Smooth muscle cell (in vitro differentiated cells): Measurements from ENCODE around the gene PRKG1. TPM values are rescaled to one million over a fixed set of nuclear protein-coding genes. Genes with fewer than 3 reads are reported as not detected.

Source experiments
- DNase-seq: peaks from one replicate; lab custom pipeline; 2025; ENCODE audit not compliant: unreplicated experiment; lab: John Stamatoyannopoulos, UW
- H2AFZ ChIP-seq: fragments of 200-600 bp; sonication (generic); 2 replicates; pipeline ENCODE4 v1.6.0; 2016; ENCODE audit warnings: antibody characterized with exemption, low read depth, mild to moderate bottlenecking
- H3F3A ChIP-seq: fragments of 200-600 bp; sonication (generic); 2 replicates; pipeline ENCODE4 v1.6.0; 2017; ENCODE audit warnings: antibody characterized with exemption, low read depth
- H3K27ac ChIP-seq: fragments of 200-600 bp; sonication (generic); 2 replicates; pipeline ENCODE4 v1.5.1; 2016; ENCODE audit warnings: low read depth, mild to moderate bottlenecking
- H3K27me3 ChIP-seq: fragments of 200-600 bp; sonication (generic); 2 replicates; pipeline ENCODE4 v1.6.1; 2016; ENCODE audit warnings: low read depth, mild to moderate bottlenecking
- H3K36me3 ChIP-seq: fragments of 200-600 bp; sonication (generic); 2 replicates; pipeline ENCODE4 v1.5.1; 2016; ENCODE audit warnings: low read depth
- H3K4me1 ChIP-seq: fragments of 200-600 bp; sonication (generic); 2 replicates; pipeline ENCODE4 v1.5.1; 2016; ENCODE audit warnings: low read depth
- H3K4me2 ChIP-seq: fragments of 200-600 bp; sonication (generic); 2 replicates; pipeline ENCODE4 v1.6.0; 2016; ENCODE audit warnings: mild to moderate bottlenecking
- H3K4me3 ChIP-seq: fragments of 200-600 bp; sonication (generic); 2 replicates; pipeline ENCODE4 v1.5.1; 2016; ENCODE audit warnings: mild to moderate bottlenecking
- H3K79me2 ChIP-seq: fragments of 200-600 bp; sonication (generic); 2 replicates; pipeline ENCODE4 v1.6.0; 2016; ENCODE audit warnings: low read depth, mild to moderate bottlenecking
- H3K9ac ChIP-seq: fragments of 200-600 bp; sonication (generic); 2 replicates; pipeline ENCODE4 v1.6.0; 2016; ENCODE audit warnings: low read depth
- H3K9me3 ChIP-seq: fragments of 200-600 bp; sonication (generic); replicated peaks from 2 replicates; pipeline ENCODE4 v1.5.1; 2016; ENCODE audit warnings: low read depth
- H4K20me1 ChIP-seq: fragments of 200-600 bp; sonication (generic); 2 replicates; pipeline ENCODE4 v1.6.0; 2016; ENCODE audit warnings: low read depth
- CTCF ChIP-seq: fragments of 200-600 bp; sonication (generic); IDR thresholded peaks from 2 replicates; pipeline ENCODE4 v1.5.1; 2017; ENCODE audit warnings: borderline replicate concordance, mild to moderate bottlenecking, antibody characterized with exemption; ENCODE audit not compliant: insufficient read depth, poor library complexity, severe bottlenecking
- WGBS: methylation state at CpG from one replicate; pipeline ENCODE4 v1.1.7; 2016; ENCODE audit warnings: low lambda C conversion rate; 5-methylcytosine and 5-hydroxymethylcytosine counted together
- polyA plus RNA-seq: library from polyadenylated mRNA; unstranded; fragments of >200 nt; fragmentation: Nextera tagmentation; extraction: Ambion mirVana; gene quantifications from 2 replicates; pipeline ENCODE4 v1.2.1, GENCODE V29; 2016
- total RNA-seq: library from RNA; depleted of rRNA; stranded (reverse); fragments of >200 nt; gene quantifications from 2 replicates; pipeline ENCODE4 v1.2.3, GENCODE V29; 2014

The PRKG1 gene
- total and polyA plus RNA-seq, 2 experiments from 2014 or later, result 7.2 to 13.4 TPM

GRCh38 chr10:51806079-51806835, 732.0 kb downstream of the PRKG1 start:
- WGBS, result 88% methylated on average over 5 of the region's 5 CpGs
- Histone ChIP-seq H4K20me1 (no peaks in the 10 kb centered on the region), H3K9ac (no peak overlapping the region), H3K27ac (no peak overlapping the region), H3K36me3 (no peaks in the 10 kb centered on the region), H2AFZ (no peak overlapping the region), H3K4me2 (no peak overlapping the region), H3K4me1 (no peaks in the 10 kb centered on the region), H3F3A (no peaks in the 10 kb centered on the region), H3K27me3 (no peaks in the 10 kb centered on the region), H3K9me3 (no peaks in the 10 kb centered on the region), H3K4me3 (no peak overlapping the region), H3K79me2 (no peaks in the 10 kb centered on the region)
- no peak for TF ChIP-seq CTCF
- no peak for DNase-seq

- TF ChIP-seq CTCF, result no peak
- WGBS, result 87% methylated on average over 3 of the region's 3 CpGs
- H3K9me3 ChIP-seq, result no peaks in the 10 kb centered on the region
Measured at GRCh38 chr10:51808187-51808586, 733.9 kb downstream of the PRKG1 start.

GRCh38 chr10:51815723-51816122, 741.4 kb downstream of the PRKG1 start:
- Histone ChIP-seq H3K27me3 (no peaks in the 10 kb centered on the region), H3K27ac (no peak overlapping the region), H3K4me1 (peaks cover 31% of the 10 kb centered on the region), H3K79me2 (no peaks in the 10 kb centered on the region), H3K9ac (no peak overlapping the region), H3K9me3 (no peaks in the 10 kb centered on the region), H3F3A (no peaks in the 10 kb centered on the region), H3K4me2 (no peak overlapping the region), H2AFZ (no peak overlapping the region), H4K20me1 (no peaks in the 10 kb centered on the region), H3K36me3 (no peaks in the 10 kb centered on the region), H3K4me3 (no peak overlapping the region)
- DNase-seq, result no peak
- no peak for TF ChIP-seq CTCF
- 96% methylated on average over 2 of the region's 2 CpGs for WGBS

More at GRCh38 chr10:51808187-51808586, 733.9 kb downstream of the PRKG1 start:
- H4K20me1 ChIP-seq, result no peaks in the 10 kb centered on the region
- H3K27ac ChIP-seq, result no peak overlapping the region
- no peak for DNase-seq
- no peak overlapping the region for H3K4me2 ChIP-seq
- H2AFZ ChIP-seq, result no peak overlapping the region
- H3K36me3 ChIP-seq, result no peaks in the 10 kb centered on the region
- no peaks in the 10 kb centered on the region for H3F3A ChIP-seq
- no peaks in the 10 kb centered on the region for H3K79me2 ChIP-seq
- no peaks in the 10 kb centered on the region for H3K27me3 ChIP-seq
- H3K4me1 ChIP-seq, result no peaks in the 10 kb centered on the region
- H3K9ac ChIP-seq, result no peak overlapping the region
- H3K4me3 ChIP-seq, result no peak overlapping the region

GRCh38 chr10:51821045-51821444, 746.8 kb downstream of the PRKG1 start:
- no peaks in the 10 kb centered on the region for H3K79me2 ChIP-seq
- H3K27ac ChIP-seq, result no peak overlapping the region
- H3K36me3 ChIP-seq, result no peaks in the 10 kb centered on the region
- no peak overlapping the region for H3K4me2 ChIP-seq
- H4K20me1 ChIP-seq, result no peaks in the 10 kb centered on the region
- no peak overlapping the region for H3K9ac ChIP-seq
- H3K27me3 ChIP-seq, result no peaks in the 10 kb centered on the region
- no peaks in the 10 kb centered on the region for H3K9me3 ChIP-seq
- TF ChIP-seq CTCF, result no peak
- H3K4me3 ChIP-seq, result no peak overlapping the region
- WGBS, result 95% methylated on average over 2 of the region's 2 CpGs
- no peak overlapping the region for H2AFZ ChIP-seq
- peaks cover 8% of the 10 kb centered on the region for H3K4me1 ChIP-seq
- no peak for DNase-seq
- H3F3A ChIP-seq, result no peaks in the 10 kb centered on the region
